GM23338 (cell line): ENCODE results near the gene REG3A.

Experiments
- CREB1 ChIP-seq: fragments of 250-450 bp; sonication (Bioruptor Pico); IDR thresholded peaks from 2 replicates; pipeline ENCODE4 v1.5.0; 2020; ENCODE audit warnings: low read depth, mild to moderate bottlenecking, moderate library complexity
- ETS1 ChIP-seq: IDR thresholded peaks from 2 replicates; pipeline ENCODE4 v1.6.1; 2016; ENCODE audit warnings: antibody characterized with exemption
- EZH2 ChIP-seq: fragments of 200-600 bp; sonication (generic); IDR thresholded peaks from one replicate; pipeline ENCODE4 v1.8.0; 2017; ENCODE audit warnings: antibody characterized with exemption, mild to moderate bottlenecking, low read depth; ENCODE audit not compliant: unreplicated experiment
- EZH2phosphoT487 ChIP-seq: fragments of 200-600 bp; sonication (generic); IDR thresholded peaks from one replicate; pipeline ENCODE4 v1.8.1; 2018; ENCODE audit warnings: antibody characterized with exemption; ENCODE audit not compliant: unreplicated experiment
- JUNB ChIP-seq: IDR thresholded peaks from one replicate; pipeline ENCODE4 v1.6.1; 2016; ENCODE audit warnings: antibody characterized with exemption; ENCODE audit not compliant: unreplicated experiment
- NANOG ChIP-seq: IDR thresholded peaks from 2 replicates; pipeline ENCODE4 v1.6.1; 2016; ENCODE audit warnings: antibody characterized with exemption, borderline replicate concordance
- POLR2AphosphoS5 ChIP-seq: IDR thresholded peaks from 2 replicates; pipeline ENCODE4 v1.6.1; 2016; ENCODE audit warnings: antibody characterized with exemption, low read depth
- REST ChIP-seq: IDR thresholded peaks from one replicate; pipeline ENCODE4 v1.6.1; 2018; ENCODE audit warnings: antibody characterized with exemption; ENCODE audit not compliant: unreplicated experiment
- STAT1 ChIP-seq: IDR thresholded peaks from one replicate; pipeline ENCODE4 v1.6.1; 2016; ENCODE audit warnings: antibody characterized with exemption; ENCODE audit not compliant: unreplicated experiment
- ZNF114 ChIP-seq: fragments of 250-450 bp; sonication (Bioruptor Pico); IDR thresholded peaks from 2 replicates; pipeline ENCODE4 v1.5.0; 2020; ENCODE audit warnings: mild to moderate bottlenecking, moderate library complexity
- ZNF331 ChIP-seq: fragments of 250-450 bp; sonication (Bioruptor Pico); IDR thresholded peaks from 2 replicates; pipeline ENCODE4 v1.5.0; 2020; ENCODE audit warnings: low read depth, mild to moderate bottlenecking, moderate library complexity
- ZNF462 ChIP-seq: fragments of 250-450 bp; sonication (Bioruptor Pico); IDR thresholded peaks from 2 replicates; pipeline ENCODE4 v1.5.0; 2020; ENCODE audit warnings: mild to moderate bottlenecking, moderate library complexity
- TF ChIP-seq, protein P1 (sequence below), 2 experiments: fragments of 200-600 bp in 1 of 2; sonication (generic) in 1 of 2; conservative IDR thresholded peaks; 2 replicates each; pipeline versions ENCODE4 v1.5.1 to v1.6.1; 2016 to 2017; ENCODE audit warnings: antibody characterized with exemption in 2 of 2, low read depth in 2 of 2, mild to moderate bottlenecking in 2 of 2, moderate library complexity in 1 of 2

DNA sequence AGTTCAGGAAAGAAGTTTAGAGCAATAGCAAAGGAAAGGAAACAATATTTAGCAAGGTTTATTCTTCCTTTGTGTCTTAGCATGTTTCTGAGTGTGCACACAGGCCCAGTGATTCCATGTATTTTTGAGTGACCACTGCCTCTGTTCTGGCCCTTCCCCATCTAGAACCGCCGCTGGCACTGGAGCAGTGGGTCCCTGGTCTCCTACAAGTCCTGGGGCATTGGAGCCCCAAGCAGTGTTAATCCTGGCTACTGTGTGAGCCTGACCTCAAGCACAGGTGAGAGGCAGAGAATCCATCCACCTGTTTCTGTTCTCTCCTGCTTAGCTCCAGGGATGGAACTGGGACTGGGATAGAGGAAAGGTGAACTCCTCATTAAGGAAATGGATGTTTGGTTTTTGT lies 36.9 kb downstream of the REG3A start:
- TF ChIP-seq, protein P1, sequence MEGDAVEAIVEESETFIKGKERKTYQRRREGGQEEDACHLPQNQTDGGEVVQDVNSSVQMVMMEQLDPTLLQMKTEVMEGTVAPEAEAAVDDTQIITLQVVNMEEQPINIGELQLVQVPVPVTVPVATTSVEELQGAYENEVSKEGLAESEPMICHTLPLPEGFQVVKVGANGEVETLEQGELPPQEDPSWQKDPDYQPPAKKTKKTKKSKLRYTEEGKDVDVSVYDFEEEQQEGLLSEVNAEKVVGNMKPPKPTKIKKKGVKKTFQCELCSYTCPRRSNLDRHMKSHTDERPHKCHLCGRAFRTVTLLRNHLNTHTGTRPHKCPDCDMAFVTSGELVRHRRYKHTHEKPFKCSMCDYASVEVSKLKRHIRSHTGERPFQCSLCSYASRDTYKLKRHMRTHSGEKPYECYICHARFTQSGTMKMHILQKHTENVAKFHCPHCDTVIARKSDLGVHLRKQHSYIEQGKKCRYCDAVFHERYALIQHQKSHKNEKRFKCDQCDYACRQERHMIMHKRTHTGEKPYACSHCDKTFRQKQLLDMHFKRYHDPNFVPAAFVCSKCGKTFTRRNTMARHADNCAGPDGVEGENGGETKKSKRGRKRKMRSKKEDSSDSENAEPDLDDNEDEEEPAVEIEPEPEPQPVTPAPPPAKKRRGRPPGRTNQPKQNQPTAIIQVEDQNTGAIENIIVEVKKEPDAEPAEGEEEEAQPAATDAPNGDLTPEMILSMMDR (conservative IDR thresholded peaks at IDR 0.05; ENCODE audit: low read depth in 2 of 2): no peak
- TF ChIP-seq CREB1 (no peak), POLR2AphosphoS5 (no peak), JUNB (no peak), NANOG (no peak), EZH2phosphoT487 (no peak), REST (no peak), EZH2 (no peak), STAT1 (no peak), ZNF114 (no peak), ZNF331 (CRISPR knock-in tag) (no peak), ETS1 (no peak), ZNF462 (no peak)
